Hematopoietic multipotent progenitor cell (in vitro differentiated cells): Measurements from ENCODE around the gene STAU1. TPM values are rescaled to one million over a fixed set of nuclear protein-coding genes. Genes with fewer than 3 reads are reported as not detected.
A peak's percentile ranks its signal among the peaks of the same experiment; 100 is the strongest.
"Not testable (repeated sequence)": the region's sequence is repeated elsewhere in the genome, so short reads cannot be mapped to it uniquely, and the experiment has no call there.

Experiments
- DNase-seq, 3 donors: peaks; one replicate each; pipeline ENCODE4 v3.0.0-alpha.2; 2011 to 2015; ENCODE audit warnings: low read depth in 2 of 3, low spot score in 2 of 3
- total RNA-seq: library from RNA; depleted of rRNA; stranded (reverse); fragments of >200 nt; gene quantifications from one replicate; pipeline ENCODE4 v1.2.3, GENCODE V29; 2012

Gene STAU1
- total RNA-seq, 1 donor = 23.2 TPM

- DNase-seq = peak; percentile 17 to 83 (median 56)
These were observed 55.1 kb downstream of the STAU1 start for GRCh38 chr20:49132995-49133478.

- no peak for DNase-seq
These were observed 64.2 kb downstream of the STAU1 start for GRCh38 chr20:49123982-49124381.

GRCh38 chr20:49122920-49123319 lies 65.2 kb downstream of the STAU1 start:
- no peak for DNase-seq

GRCh38 chr20:49119988-49120387 lies 68.1 kb downstream of the STAU1 start:
- no peak for DNase-seq

GRCh38 chr20:49118307-49118706 lies 69.8 kb downstream of the STAU1 start:
- DNase-seq = no peak

- DNase-seq = no peak
These were observed 72.6 kb downstream of the STAU1 start for GRCh38 chr20:49115564-49115963.

- no peak for DNase-seq
These were observed 75.4 kb downstream of the STAU1 start for GRCh38 chr20:49112596-49113274.

- no peak for DNase-seq
These were observed 77.1 kb downstream of the STAU1 start for GRCh38 chr20:49110767-49111694.

- DNase-seq = no peak
These were observed 81.8 kb downstream of the STAU1 start for GRCh38 chr20:49106328-49106727.

GRCh38 chr20:49104979-49105547 lies 83.1 kb downstream of the STAU1 start:
- not testable (repeated sequence) for DNase-seq

GRCh38 chr20:49104365-49104648 lies 83.8 kb downstream of the STAU1 start:
- no peak for DNase-seq

- DNase-seq = no peak
These were observed 84.3 kb downstream of the STAU1 start for GRCh38 chr20:49103647-49104364.

GRCh38 chr20:49103019-49103418 lies 85.1 kb downstream of the STAU1 start:
- DNase-seq = no peak

GRCh38 chr20:49100972-49101371 lies 87.2 kb downstream of the STAU1 start:
- DNase-seq = peak in 2 of 3 donors; percentile 24 to 42

GRCh38 chr20:49100292-49100691 lies 87.8 kb downstream of the STAU1 start:
- DNase-seq = not testable (repeated sequence)

- DNase-seq = no peak
These were observed 89.1 kb downstream of the STAU1 start for GRCh38 chr20:49099011-49099410.

GRCh38 chr20:49098136-49098535 lies 90.0 kb downstream of the STAU1 start:
- no peak for DNase-seq

GRCh38 chr20:49097159-49097558 lies 91.0 kb downstream of the STAU1 start:
- no peak for DNase-seq

- no peak for DNase-seq
These were observed 91.9 kb downstream of the STAU1 start for GRCh38 chr20:49096203-49096730.

GRCh38 chr20:49091762-49092161 lies 96.4 kb downstream of the STAU1 start:
- DNase-seq = no peak

- DNase-seq = no peak
These were observed 97.0 kb downstream of the STAU1 start for GRCh38 chr20:49091104-49091503.
